IMR-90 (cell line): ENCODE data around the gene RAB40C. TPM values are rescaled to one million over a fixed set of nuclear protein-coding genes. Genes with fewer than 3 reads are reported as not detected.
A peak's percentile ranks its signal among the peaks of the same experiment; 100 is the strongest.

Source experiments
- ATAC-seq: fragments of 200-7000 bp; cut with Tn5 transposase; 2 replicates; pipeline ENCODE4 v1.9.1; 2020; ENCODE audit warnings: low read depth, mild to moderate bottlenecking, moderate library complexity
- BruUV-seq: library from RNA; stranded (reverse); fragments of 400-500 nt; replicated peaks from 2 replicates; lab custom pipeline; 2021; lab: Mats Ljungman, UMichigan
- CTCF ChIA-PET: fragments of 300-600 bp; formaldehyde crosslinking; extraction: SDS; loops from one replicate; lab custom pipeline; 2021; ENCODE audit warnings: antibody characterized with exemption; lab: Yijun Ruan, JAX
- POLR2A ChIA-PET: fragments of 300-600 bp; sonication (Branson Sonifier 250); formaldehyde crosslinking; loops from one replicate; lab custom pipeline; 2022; ENCODE audit warnings: antibody characterized with exemption; ENCODE audit not compliant: unreplicated experiment; lab: Charles Lee
- DNase-seq: peaks from one replicate; pipeline ENCODE4 v3.0.0; 2013
- H2AFZ ChIP-seq: replicated peaks from 2 replicates; pipeline ENCODE3; 2013; ENCODE audit warnings: low read length, mild to moderate bottlenecking; ENCODE audit not compliant: poor library complexity
- H2AK5ac ChIP-seq: 2 replicates; pipeline ENCODE4 v1.6.1; 2013; ENCODE audit warnings: low read depth, low read length, inconsistent platforms
- H2AK9ac ChIP-seq: replicated peaks from 2 replicates; pipeline ENCODE3; 2013; ENCODE audit warnings: mild to moderate bottlenecking, low read depth, low read length, moderate library complexity; ENCODE audit not compliant: poor library complexity
- H2BK120ac ChIP-seq: 2 replicates; pipeline ENCODE4 v1.6.1; 2013; ENCODE audit warnings: low read depth, low read length, inconsistent platforms
- H2BK15ac ChIP-seq: 3 replicates; pipeline ENCODE4 v1.6.1; 2013; ENCODE audit warnings: low read depth, low read length, inconsistent platforms
- H2BK20ac ChIP-seq: 2 replicates; pipeline ENCODE4 v1.6.1; 2013; ENCODE audit warnings: low read depth, mild to moderate bottlenecking, inconsistent platforms, low read length, moderate library complexity
- H2BK5ac ChIP-seq: 2 replicates; pipeline ENCODE4 v1.6.1; 2013; ENCODE audit warnings: mild to moderate bottlenecking, low read depth, low read length, inconsistent platforms; ENCODE audit not compliant: poor library complexity, severe bottlenecking
- H3K14ac ChIP-seq: replicated peaks from 2 replicates; pipeline ENCODE4 v1.6.1; 2013; ENCODE audit warnings: low read depth, low read length, inconsistent platforms
- H3K18ac ChIP-seq: 2 replicates; pipeline ENCODE4 v1.6.1; 2013; ENCODE audit warnings: low read depth, low read length, control low read depth
- H3K23ac ChIP-seq: 2 replicates; pipeline ENCODE4 v1.6.1; 2013; ENCODE audit warnings: low read depth, low read length, inconsistent platforms
- H3K27ac ChIP-seq: 2 replicates; pipeline ENCODE4 v1.5.1; 2013; ENCODE audit warnings: mild to moderate bottlenecking, control low read depth, low read length; ENCODE audit not compliant: insufficient read depth
- H3K27me3 ChIP-seq: 2 replicates; pipeline ENCODE4 v1.6.1; 2013; ENCODE audit warnings: low read length; ENCODE audit not compliant: control insufficient read depth, insufficient read depth
- H3K36me3 ChIP-seq: 2 replicates; pipeline ENCODE4 v1.6.1; 2013; ENCODE audit warnings: low read length, mixed read lengths; ENCODE audit not compliant: control insufficient read depth, insufficient read depth
- H3K4ac ChIP-seq: 2 replicates; pipeline ENCODE4 v1.6.1; 2013; ENCODE audit warnings: low read depth, low read length, inconsistent platforms
- H3K4me1 ChIP-seq: 2 replicates; pipeline ENCODE4 v1.6.1; 2013; ENCODE audit warnings: low read length, mixed read lengths; ENCODE audit not compliant: control insufficient read depth, insufficient read depth
- H3K4me2 ChIP-seq: 2 replicates; pipeline ENCODE4 v1.6.1; 2013; ENCODE audit warnings: low read depth, mild to moderate bottlenecking, control low read depth, low read length, moderate library complexity
- H3K4me3 ChIP-seq: 2 replicates; pipeline ENCODE4 v1.5.1; 2013; ENCODE audit warnings: low read depth, mild to moderate bottlenecking, control low read depth, low read length, moderate library complexity; ENCODE audit not compliant: insufficient read depth
- H3K56ac ChIP-seq: 2 replicates; pipeline ENCODE4 v1.6.1; 2013; ENCODE audit warnings: low read length, inconsistent platforms; ENCODE audit not compliant: insufficient read depth; ENCODE audit errors: extremely low read depth
- H3K79me1 ChIP-seq, 2 experiments: 2 replicates each; pipeline ENCODE4 v1.6.1; 2013; ENCODE audit warnings: low read length in 2 of 2, inconsistent platforms in 1 of 2, low read depth in 1 of 2
- H3K9ac ChIP-seq: 2 replicates; pipeline ENCODE4 v1.6.1; 2013; ENCODE audit warnings: low read depth, low read length, control low read depth
- H3K9me1 ChIP-seq: 2 replicates; pipeline ENCODE4 v1.6.1; 2013; ENCODE audit warnings: low read length, inconsistent platforms; ENCODE audit not compliant: insufficient read depth
- H3K9me3 ChIP-seq: 2 replicates; pipeline ENCODE4 v1.6.1; 2013; ENCODE audit warnings: low read length; ENCODE audit not compliant: control insufficient read depth, insufficient read depth
- H4K20me1 ChIP-seq: 2 replicates; pipeline ENCODE4 v1.6.1; 2013; ENCODE audit warnings: low read length, inconsistent platforms; ENCODE audit not compliant: insufficient read depth
- H4K5ac ChIP-seq: 2 replicates; pipeline ENCODE4 v1.6.1; 2013; ENCODE audit warnings: mild to moderate bottlenecking, low read depth, low read length, control low read depth
- H4K8ac ChIP-seq, 2 experiments: 2 replicates each; pipeline ENCODE4 v1.6.1; 2013; ENCODE audit warnings: low read depth in 2 of 2, low read length in 2 of 2, control low read depth in 1 of 2, inconsistent platforms in 1 of 2
- H4K91ac ChIP-seq: 2 replicates; pipeline ENCODE4 v1.6.1; 2013; ENCODE audit warnings: low read depth, low read length, inconsistent platforms; ENCODE audit not compliant: insufficient read depth
- BHLHE40 ChIP-seq: fragments of 150-350 bp; IDR thresholded peaks from 2 replicates; pipeline ENCODE4 v1.6.1; 2016; ENCODE audit warnings: mild to moderate bottlenecking, low read depth, low read length
- CEBPB ChIP-seq: IDR thresholded peaks from 2 replicates; pipeline ENCODE4 v1.6.1; 2012; ENCODE audit warnings: low read depth, low read length, improper control_type of control experiment
- CHD1 ChIP-seq: IDR thresholded peaks from 2 replicates; pipeline ENCODE4 v1.6.1; 2012; ENCODE audit warnings: low read depth, low read length, improper control_type of control experiment
- CTCF ChIP-seq: conservative IDR thresholded peaks from 2 replicates; pipeline ENCODE4 v1.5.1; 2012; ENCODE audit warnings: mild to moderate bottlenecking, low read depth, low read length, improper control_type of control experiment
- ELK1 ChIP-seq: fragments of 150-350 bp; IDR thresholded peaks from 2 replicates; pipeline ENCODE4 v1.6.1; 2016; ENCODE audit warnings: low read depth, mild to moderate bottlenecking, low read length, moderate library complexity, borderline replicate concordance
- FOS ChIP-seq: fragments of 150-350 bp; IDR thresholded peaks from 2 replicates; pipeline ENCODE4 v1.6.1; 2016; ENCODE audit warnings: low read depth, low read length
- MAFK ChIP-seq: IDR thresholded peaks from 2 replicates; pipeline ENCODE4 v1.6.1; 2012; ENCODE audit warnings: low read depth, low read length, improper control_type of control experiment
- MAZ ChIP-seq: IDR thresholded peaks from 2 replicates; pipeline ENCODE4 v1.6.1; 2012; ENCODE audit warnings: low read depth, mild to moderate bottlenecking, low read length, improper control_type of control experiment, moderate library complexity, borderline replicate concordance
- MXI1 ChIP-seq: IDR thresholded peaks from 2 replicates; pipeline ENCODE4 v1.6.1; 2012; ENCODE audit warnings: low read depth, mild to moderate bottlenecking, low read length, moderate library complexity, borderline replicate concordance
- NFE2L2 ChIP-seq: fragments of 150-350 bp; IDR thresholded peaks from 2 replicates; pipeline ENCODE4 v1.6.1; 2016; ENCODE audit warnings: low read depth, mild to moderate bottlenecking, low read length
- POLR2A ChIP-seq: IDR thresholded peaks from 2 replicates; pipeline ENCODE4 v1.6.1; 2012; ENCODE audit warnings: mild to moderate bottlenecking, low read depth, low read length
- RAD21 ChIP-seq: IDR thresholded peaks from 2 replicates; pipeline ENCODE4 v1.6.1; 2012; ENCODE audit warnings: low read length, improper control_type of control experiment
- RCOR1 ChIP-seq: IDR thresholded peaks from 2 replicates; pipeline ENCODE4 v1.6.1; 2012; ENCODE audit warnings: mild to moderate bottlenecking, low read length, improper control_type of control experiment; ENCODE audit not compliant: insufficient replicate concordance
- RFX5 ChIP-seq: IDR thresholded peaks from 2 replicates; pipeline ENCODE4 v1.8.0; 2012; ENCODE audit warnings: low read depth, mild to moderate bottlenecking, low read length, moderate library complexity
- SMC3 ChIP-seq: fragments of 150-350 bp; IDR thresholded peaks from 2 replicates; pipeline ENCODE4 v1.6.1; 2016; ENCODE audit warnings: low read depth, mild to moderate bottlenecking, antibody characterized with exemption, low read length, moderate library complexity
- USF2 ChIP-seq: fragments of 150-350 bp; IDR thresholded peaks from 2 replicates; pipeline ENCODE4 v1.6.1; 2017; ENCODE audit warnings: mild to moderate bottlenecking, antibody characterized with exemption, low read length, low read depth
- WGBS, 2 experiments: methylation state at CpG; one replicate each; pipeline versions ENCODE4 v1.1.5 to v1.1.7; 2013; ENCODE audit warnings: missing lambda C conversion rate in 2 of 2; ENCODE audit not compliant: insufficient read length in 1 of 2; ENCODE audit errors: extremely low coverage in 2 of 2; 5-methylcytosine and 5-hydroxymethylcytosine counted together
- dilution Hi-C: fragments of 300-500 bp; cut with HindIII; formaldehyde crosslinking; loops from one replicate; pipeline ENCODE4 v1.14.3; 2018; ENCODE audit warnings: low sequenced_read_pairs; ENCODE audit not compliant: unreplicated experiment
- in situ Hi-C: fragments of 300-500 bp; cut with MboI; formaldehyde crosslinking; loops from 3 replicates; pipeline ENCODE4 v1.14.3; 2019; ENCODE audit warnings: low sequenced_read_pairs, inconsistent platforms, mixed read lengths
- intact Hi-C: fragments of 100-400 bp; cut with micrococcal nuclease; formaldehyde crosslinking; loops from 2 replicates; pipeline ENCODE4 v1.10.0; 2022
- polyA plus RNA-seq, 3 experiments: library from polyadenylated mRNA; depleted of rRNA; stranded (reverse); fragments of >200 nt; gene quantifications; 2 replicates each; pipeline ENCODE4 v1.2.3, GENCODE V29; 2012; ENCODE audit warnings: low replicate concordance in 1 of 3
- total RNA-seq: library from RNA; depleted of rRNA; stranded (reverse); fragments of >200 nt; gene quantifications from 2 replicates; pipeline ENCODE4 v1.2.3, GENCODE V29; 2012

Gene RAB40C
- total and polyA plus RNA-seq, 2 of the 4 experiments (the other 2 are of a cell fraction), result 6.8 to 13.7 TPM

GRCh38 chr16:643050-643368 is 53.1 kb downstream of the RAB40C start:
- Histone ChIP-seq H3K9me3 (no peaks in the 10 kb centered on the region), H2AK5ac (peak overlapping the region; percentile 39; the same call in 1 of the 2 replicates), H3K36me3 (no peaks in the 10 kb centered on the region), H4K8ac (no peak overlapping the region; a peak in 1 of 4 replicates), H2AFZ (no peak overlapping the region), H3K4me3 (peak overlapping the region; percentile 100; the same call in 1 of the 2 replicates), H3K9ac (no peak overlapping the region), H3K27me3 (no peaks in the 10 kb centered on the region), H2BK15ac (no peak overlapping the region), H3K18ac (no peak overlapping the region), H3K9me1 (peaks cover 8% of the 10 kb centered on the region; the same call in 1 of the 2 replicates), H3K4me2 (no peak overlapping the region; the same call in 1 of the 2 replicates), H3K79me1 (peaks cover 4 to 43% of the 10 kb centered on the region in 2 experiments; a peak in 3 of 4 replicates), H2AK9ac (peak overlapping the region; percentile 91), H2BK20ac (no peak overlapping the region), H4K5ac (no peak overlapping the region; the same call in 1 of the 2 replicates), H4K91ac (no peak overlapping the region; the same call in 1 of the 2 replicates), H4K20me1 (no peaks in the 10 kb centered on the region; the same call in 1 of the 2 replicates), H2BK5ac (no peak overlapping the region), H3K56ac (no peak overlapping the region), H3K23ac (no peak overlapping the region), H2BK120ac (no peak overlapping the region), H3K4ac (no peak overlapping the region), H3K27ac (no peak overlapping the region), H3K14ac (no peak overlapping the region), H3K4me1 (peaks cover 11% of the 10 kb centered on the region)
- no TSS peak for BruUV-seq
- no peak for TF ChIP-seq POLR2A
- TF ChIP-seq NFE2L2, result no peak
- no peak for TF ChIP-seq SMC3
- no peak for TF ChIP-seq ELK1
- TF ChIP-seq CEBPB, result no peak
- no peak for TF ChIP-seq RCOR1
- TF ChIP-seq USF2, result no peak
- no peak for TF ChIP-seq RAD21
- no peak for TF ChIP-seq RFX5
- no peak for TF ChIP-seq CTCF
- TF ChIP-seq FOS, result no peak
- no peak for TF ChIP-seq MXI1
- TF ChIP-seq CHD1, result no peak
- TF ChIP-seq MAZ, result no peak
- TF ChIP-seq BHLHE40, result no peak
- no peak for TF ChIP-seq MAFK
- ATAC-seq (no peak), DNase-seq (no peak)
- dilution Hi-C loops, result no loop called here
- intact Hi-C loops, result no loop called here
- CTCF ChIA-PET, result no interaction called here
- in situ Hi-C loops, result loop anchor here (10.0 kb wide), 1 partner anchor 248 kb away; the partner anchor contains the start of gene NME4
- 100% methylated on average over 4 of the region's 13 CpGs; no CpG with 5 or more reads in 1 of the 2 experiments for WGBS, 2 experiments
- POLR2A ChIA-PET, result no interaction called here
